Heart left ventricle (tissue), 13 donors: ENCODE data around the gene COLGALT1.

Experiments used
- POLR2A ChIP-seq, 2 donors: fragments of 450-650 bp; IDR thresholded peaks; one replicate each; pipeline ENCODE4 v1.6.1; 2017; ENCODE audit warnings: antibody characterized with exemption in 2 of 2, mild to moderate bottlenecking in 2 of 2, moderate library complexity in 2 of 2
- TF ChIP-seq, protein P1 (sequence below), 12 donors: fragments of 200-600 bp; sonication (generic) in 4 of 12; IDR thresholded peaks; one replicate each; pipeline versions ENCODE4 v1.5.0 to v1.8.0; 2018 to 2022; ENCODE audit warnings: antibody characterized with exemption in 12 of 12, mild to moderate bottlenecking in 5 of 12
- donor health status: ischemic (EF 13 %, LVEDD 7.1; RV severe dilation, severe dysfunction).
- donor health status: DM: no; HTN: yes; CAD: no.
- donor health status: DM: no; HTN: no; CAD: no.
- donor health status: ischemic (EF 25% LVEDD 6.9; RV normal size, moderate dysfunction).
- donor health status: ischemic (EF 25% LVEDD 5.7; RV mildly dilated, moderate dysfunction).
- donor health status: ischemic (EF 35%, LVEDD 5.7; RV mildly dilated, moderate dysfunction).
- donor health status: nonischemic (EF 11% LVEDD 7.7; RV severe dilation, severe dysfunction).
- donor health status: DM: yes; HTN: yes; CAD: no.
- donor health status: PGD.
- donor health status: ischemic (EF 29% LVEDD 5.4; RV normal size, mild dysfunction).
- donor health status: nonischemic (EF 23%, LVEDD 6.1; RV moderate dilation, normal function).

DNA sequence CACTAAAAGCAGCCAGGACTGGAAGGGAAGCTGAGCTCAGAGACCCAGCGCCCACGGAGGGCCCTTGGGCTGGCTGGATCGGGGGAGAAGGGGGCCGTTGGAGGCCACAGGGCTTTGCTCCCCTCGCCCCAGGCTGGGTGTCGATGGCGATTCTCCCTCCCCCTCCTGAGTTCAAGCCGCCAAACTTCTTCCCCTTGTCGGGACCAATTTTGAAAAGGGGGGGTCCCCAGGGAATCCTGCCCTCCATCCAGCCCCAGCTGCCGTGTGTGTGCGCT is 61.2 kb downstream of the COLGALT1 start:
- TF ChIP-seq, protein P1, sequence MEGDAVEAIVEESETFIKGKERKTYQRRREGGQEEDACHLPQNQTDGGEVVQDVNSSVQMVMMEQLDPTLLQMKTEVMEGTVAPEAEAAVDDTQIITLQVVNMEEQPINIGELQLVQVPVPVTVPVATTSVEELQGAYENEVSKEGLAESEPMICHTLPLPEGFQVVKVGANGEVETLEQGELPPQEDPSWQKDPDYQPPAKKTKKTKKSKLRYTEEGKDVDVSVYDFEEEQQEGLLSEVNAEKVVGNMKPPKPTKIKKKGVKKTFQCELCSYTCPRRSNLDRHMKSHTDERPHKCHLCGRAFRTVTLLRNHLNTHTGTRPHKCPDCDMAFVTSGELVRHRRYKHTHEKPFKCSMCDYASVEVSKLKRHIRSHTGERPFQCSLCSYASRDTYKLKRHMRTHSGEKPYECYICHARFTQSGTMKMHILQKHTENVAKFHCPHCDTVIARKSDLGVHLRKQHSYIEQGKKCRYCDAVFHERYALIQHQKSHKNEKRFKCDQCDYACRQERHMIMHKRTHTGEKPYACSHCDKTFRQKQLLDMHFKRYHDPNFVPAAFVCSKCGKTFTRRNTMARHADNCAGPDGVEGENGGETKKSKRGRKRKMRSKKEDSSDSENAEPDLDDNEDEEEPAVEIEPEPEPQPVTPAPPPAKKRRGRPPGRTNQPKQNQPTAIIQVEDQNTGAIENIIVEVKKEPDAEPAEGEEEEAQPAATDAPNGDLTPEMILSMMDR (IDR thresholded peaks at IDR 0.05): no peak
- no peak for TF ChIP-seq POLR2A (IDR thresholded peaks at IDR 0.05)
